NCI-H1930 (cell line): ENCODE data around the gene IQCF5.
"Not testable (repeated sequence)": the region's sequence is repeated elsewhere in the genome, so short reads cannot be mapped to it uniquely, and the experiment has no call there.

ENCODE experiments used
- DNase-seq, 2 experiments: peaks; one replicate each; lab custom pipeline; 2025; lab: John Stamatoyannopoulos, UW

The IQCF5 gene

DNA sequence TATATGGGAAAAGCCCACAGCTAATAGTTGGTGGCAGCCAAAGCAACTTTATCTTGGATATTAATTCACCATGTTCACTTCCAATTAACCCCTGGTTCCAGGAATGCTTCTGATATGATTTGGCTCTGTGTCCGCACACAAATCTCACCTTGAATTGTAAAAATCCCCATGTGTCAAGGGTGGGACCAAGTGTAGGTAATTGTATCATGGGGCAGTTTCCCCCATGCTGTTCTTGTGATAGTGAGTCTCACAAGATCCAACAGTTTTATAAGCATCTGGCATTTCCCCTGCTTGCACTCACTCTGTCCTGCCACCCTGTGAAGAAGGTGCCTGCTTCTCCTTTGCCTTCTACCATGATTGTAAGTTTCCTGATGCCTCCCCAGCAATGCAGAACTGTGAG, 6.5 kb downstream of the IQCF5 start:
- DNase-seq: not testable (repeated sequence)

DNA sequence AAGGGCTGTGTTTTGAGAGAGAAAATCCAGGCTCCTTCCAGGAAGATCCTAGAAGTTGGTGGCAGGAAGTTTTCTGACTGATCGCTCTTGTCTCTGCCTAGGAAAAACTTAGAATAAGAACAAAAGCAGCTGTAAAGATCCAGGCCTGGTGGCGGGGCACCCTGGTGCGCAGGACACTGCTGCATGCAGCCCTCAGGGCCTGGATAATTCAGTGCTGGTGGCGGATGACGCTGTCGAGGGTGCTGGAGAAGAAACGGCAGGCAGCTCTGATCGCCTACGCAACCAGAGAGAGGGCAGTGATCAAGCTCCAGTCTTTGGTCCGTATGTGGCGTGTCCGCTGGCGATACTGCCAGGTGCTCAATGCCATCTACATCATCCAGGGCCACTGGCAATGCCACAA, 12.5 kb downstream of the IQCF5 start:
- DNase-seq: no peak

DNA sequence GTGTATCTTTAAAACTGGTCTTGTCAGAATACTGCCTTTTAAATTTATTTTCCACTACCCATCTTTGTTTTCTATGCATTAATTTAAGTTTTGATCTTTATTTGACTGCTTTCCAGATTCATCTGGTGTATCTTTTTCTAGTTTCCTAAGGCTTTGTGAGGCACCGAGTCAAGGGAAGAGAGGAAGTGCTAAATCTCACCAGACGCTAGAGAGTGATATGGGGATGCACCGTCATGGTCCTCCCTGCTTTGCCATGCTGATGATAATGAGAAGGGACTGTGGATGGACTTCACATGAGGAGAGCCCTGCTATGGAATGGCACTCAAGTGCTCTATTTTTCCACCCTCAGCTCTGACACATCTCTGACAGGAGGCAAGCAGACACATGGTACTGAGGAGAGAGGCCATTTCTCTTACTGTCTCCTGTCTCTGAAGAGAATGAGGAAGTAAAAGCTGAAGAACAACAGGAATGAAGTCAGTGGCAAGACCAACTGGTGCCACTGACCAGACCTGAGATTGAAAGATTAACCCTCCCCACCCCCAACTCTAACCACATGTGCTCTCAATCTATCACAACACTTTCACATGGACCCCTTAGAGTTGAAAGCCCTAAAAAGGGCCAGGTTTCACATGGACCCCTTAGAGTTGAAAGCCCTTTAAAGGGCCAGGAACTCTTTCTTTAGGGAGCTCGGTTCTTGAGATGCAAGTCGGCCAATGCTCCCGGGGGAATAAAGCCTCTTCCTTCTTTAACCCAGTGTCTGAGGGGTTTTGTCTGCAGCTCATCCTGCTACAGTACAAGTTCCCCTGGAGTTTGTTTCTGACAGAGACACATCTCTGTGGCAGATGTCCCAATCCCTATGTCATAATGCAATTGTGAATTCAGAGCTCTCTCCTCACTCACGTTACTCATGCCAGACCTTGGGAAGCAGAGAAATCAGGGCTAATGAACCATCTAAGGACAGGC, 14.4 kb downstream of the IQCF5 start, which contains the start of gene IQCF2:
Gene IQCF2, plus strand, starts transcription at position 913 of the 963 bp plus-strand sequence. CDS start 52 bp downstream, outside the sequence.
- DNase-seq: no peak

DNA sequence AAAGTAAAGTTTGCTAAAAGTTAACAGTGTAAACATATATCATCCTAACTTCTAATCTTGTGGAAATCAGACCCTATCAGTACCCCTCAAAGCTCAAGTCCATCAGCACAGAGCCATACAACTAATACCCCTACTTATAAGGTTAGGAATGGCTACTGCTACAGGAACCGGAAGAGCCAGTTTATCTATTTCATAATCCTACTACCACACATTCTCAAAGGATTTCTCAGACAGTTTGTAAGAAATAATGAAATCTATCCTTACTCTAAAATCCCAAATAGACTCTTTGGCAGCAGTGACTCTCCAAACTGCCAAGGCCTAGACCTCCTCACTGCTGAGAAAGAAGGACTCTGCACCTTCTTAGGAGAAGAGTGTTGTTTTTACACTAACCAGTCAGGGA, 20.0 kb downstream of the IQCF5 start:
- not testable (repeated sequence) for DNase-seq

DNA sequence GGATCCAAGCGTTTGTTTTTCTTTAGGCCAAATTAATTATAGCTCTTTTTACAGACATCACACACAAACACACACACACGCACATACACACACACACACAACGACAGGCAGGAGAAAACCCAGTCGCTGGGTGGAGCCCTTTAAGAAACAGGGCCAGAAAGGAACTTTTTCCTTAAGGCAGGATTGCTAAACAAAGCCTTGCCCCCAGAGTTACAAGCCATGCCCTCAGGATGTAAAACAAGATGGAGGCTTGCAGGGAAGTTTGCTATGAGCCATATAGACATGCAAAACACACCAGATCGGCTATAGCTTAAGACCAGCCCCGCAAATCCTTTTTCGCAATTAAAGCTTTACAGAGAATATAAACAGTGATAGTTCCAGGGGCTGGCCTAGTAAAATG, 30.3 kb downstream of the IQCF5 start:
- no peak for DNase-seq

DNA sequence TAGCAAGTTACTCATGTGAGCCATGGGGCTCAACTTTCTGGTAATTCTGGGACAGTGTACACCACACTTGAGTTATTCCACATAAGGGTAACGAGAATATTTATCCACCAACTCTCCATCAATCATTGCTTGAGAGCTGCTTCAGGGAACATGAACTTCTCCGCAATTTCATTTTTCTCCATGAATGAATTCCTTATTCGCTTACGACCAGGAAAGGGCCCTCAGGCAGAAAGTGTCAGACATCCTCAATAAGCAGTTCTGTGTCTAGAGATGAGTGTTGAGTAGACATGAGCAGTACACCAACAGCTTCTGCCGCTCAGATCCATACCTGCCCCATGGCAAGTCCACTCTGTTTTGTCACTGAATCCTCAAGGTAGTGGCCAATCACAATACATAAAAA, 38.8 kb downstream of the IQCF5 start:
- no peak for DNase-seq

DNA sequence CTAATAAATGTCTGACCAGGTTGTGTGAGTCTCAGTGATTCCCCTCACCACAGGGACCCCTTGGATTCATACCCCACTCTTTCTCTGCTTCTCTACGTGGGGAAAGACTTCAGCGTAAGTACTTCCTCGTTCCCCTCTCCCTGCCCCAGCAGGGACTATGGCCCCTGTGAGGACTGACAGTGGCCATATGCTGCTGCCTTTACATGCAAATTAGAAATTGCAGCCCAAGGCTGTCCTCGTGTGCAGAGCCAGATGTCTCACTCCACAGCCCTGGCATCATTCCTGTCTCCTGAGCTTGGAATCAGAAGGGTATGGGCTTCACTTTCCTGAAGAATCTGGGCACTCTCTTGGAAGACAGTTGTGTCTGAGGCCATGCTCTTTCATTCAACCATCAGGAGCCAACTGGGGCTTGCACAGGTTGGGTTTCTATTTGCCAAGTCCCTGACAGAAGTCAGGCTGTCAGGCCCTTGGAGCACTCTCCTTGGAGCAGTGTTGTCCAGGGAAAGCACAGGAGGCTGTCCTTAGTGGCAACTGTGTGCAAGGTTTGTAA, 44.5 kb downstream of the IQCF5 start:
- DNase-seq: no peak

DNA sequence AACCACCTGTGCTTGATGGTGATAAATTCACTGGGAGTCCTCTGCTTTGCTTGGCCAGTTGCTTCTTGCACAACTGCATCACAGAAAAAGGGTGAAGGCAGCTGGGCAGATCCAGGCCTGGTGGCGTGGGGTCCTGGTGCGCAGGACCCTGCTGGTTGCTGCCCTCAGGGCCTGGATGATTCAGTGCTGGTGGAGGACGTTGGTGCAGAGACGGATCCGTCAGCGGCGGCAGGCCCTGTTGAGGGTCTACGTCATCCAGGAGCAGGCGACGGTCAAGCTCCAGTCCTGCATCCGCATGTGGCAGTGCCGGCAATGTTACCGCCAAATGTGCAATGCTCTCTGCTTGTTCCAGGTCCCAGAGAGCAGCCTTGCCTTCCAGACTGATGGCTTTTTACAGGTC, 45.1 kb downstream of the IQCF5 start:
- no peak for DNase-seq

DNA sequence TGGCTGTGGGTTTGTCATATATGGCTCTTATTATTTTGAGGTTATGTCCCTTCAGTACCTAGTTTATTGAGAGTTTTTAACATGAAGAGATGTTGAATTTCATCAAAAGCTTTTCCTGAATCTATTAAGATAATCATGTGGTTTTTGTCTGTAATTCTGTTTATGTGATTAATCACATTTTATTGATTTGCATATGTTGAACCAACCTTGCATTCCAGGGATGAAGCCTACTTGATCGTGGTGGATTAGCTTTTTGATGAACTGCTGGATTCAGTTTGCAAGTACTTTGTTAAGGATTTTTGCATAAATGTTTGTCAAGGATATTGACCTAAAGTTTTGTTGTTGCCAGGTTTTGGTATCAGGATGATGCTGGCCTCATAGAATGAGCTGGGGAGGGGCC, 47.1 kb downstream of the IQCF5 start:
- no peak for DNase-seq
